BJ (cell line): Measurements from ENCODE around the gene CPAMD8. TPM values are rescaled to one million over a fixed set of nuclear protein-coding genes. Genes with fewer than 3 reads are reported as not detected.

ENCODE experiments used
- CTCF ChIA-PET: fragments of 350-600 bp; formaldehyde crosslinking; extraction: SDS; loops from one replicate; lab custom pipeline; 2021; ENCODE audit warnings: antibody characterized with exemption, inconsistent platforms; lab: Yijun Ruan, JAX
- POLR2A ChIA-PET: fragments of 300-600 bp; sonication (Branson Sonifier 250); formaldehyde crosslinking; extraction: SDS; loops from one replicate; lab custom pipeline; 2021; ENCODE audit warnings: antibody characterized with exemption; lab: Charles Lee
- DNase-seq: peaks from one replicate; pipeline ENCODE4 v3.0.0-alpha.2; 2011; ENCODE audit warnings: low read depth
- H3K27me3 ChIP-seq: 2 replicates; pipeline ENCODE4 v1.6.0; 2011; ENCODE audit warnings: low read length; ENCODE audit not compliant: control insufficient read depth, insufficient read depth
- H3K36me3 ChIP-seq: 2 replicates; pipeline ENCODE4 v1.5.1; 2011; ENCODE audit warnings: low read length; ENCODE audit not compliant: control insufficient read depth, insufficient read depth
- H3K4me3 ChIP-seq: 2 replicates; pipeline ENCODE4 v1.5.1; 2011; ENCODE audit warnings: low read depth, mild to moderate bottlenecking, control low read depth, low read length
- polyA plus RNA-seq: library from polyadenylated mRNA; depleted of rRNA; stranded (reverse); fragments of >200 nt; gene quantifications from 2 replicates; pipeline ENCODE4 v1.2.3, GENCODE V29; 2011
- TF ChIP-seq, protein P1 (sequence below): IDR thresholded peaks from 2 replicates; pipeline ENCODE4 v1.5.1; 2011; ENCODE audit warnings: low read depth, mild to moderate bottlenecking, control low read depth, inconsistent platforms, low read length, moderate library complexity; ENCODE audit not compliant: insufficient read depth

The CPAMD8 gene
- polyA plus RNA-seq, 1 experiment: 1.1 TPM

DNA sequence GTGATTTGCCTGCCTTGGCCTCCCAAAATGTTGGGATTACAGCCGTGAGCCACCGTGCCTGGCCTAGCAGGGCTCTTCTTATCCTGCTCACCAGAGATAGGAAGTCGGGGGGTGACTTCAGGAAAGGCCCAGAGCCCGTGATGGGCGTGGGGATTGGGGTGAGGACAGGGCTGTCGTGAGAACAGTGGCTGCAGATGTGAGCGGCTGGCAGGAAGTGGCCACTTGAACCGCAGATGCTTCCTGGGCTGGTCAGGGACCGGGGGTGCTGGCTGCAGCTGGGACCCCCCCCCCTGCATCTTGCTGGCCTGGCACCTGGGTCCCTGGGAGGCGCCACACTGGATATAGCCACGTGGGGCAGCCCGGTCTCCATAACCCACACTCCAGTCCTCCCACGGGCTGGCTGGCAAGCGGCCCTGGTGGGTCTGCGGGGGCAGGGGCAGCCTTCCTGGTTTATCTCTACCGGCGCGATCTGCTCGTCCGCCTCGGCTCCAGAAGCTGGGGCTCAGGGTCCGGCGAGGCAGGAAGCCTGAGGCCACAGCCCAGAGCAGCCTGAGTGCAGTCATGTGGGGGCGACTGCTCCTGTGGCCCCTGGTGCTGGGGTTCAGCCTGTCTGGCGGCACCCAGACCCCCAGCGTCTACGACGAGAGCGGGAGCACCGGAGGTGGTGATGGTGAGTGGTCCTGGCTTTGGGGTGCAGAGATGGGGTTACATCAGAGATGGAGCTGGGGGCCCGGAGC lies 137.8 kb downstream of the CPAMD8 start, which contains the start of gene F2RL3:
TSS of gene F2RL3 (plus strand) at position 371 of the 737 bp plus-strand sequence. CDS start at position 562, 191 bp downstream.
- ChIA-PET POLR2A (no interaction called here), CTCF (no interaction called here)
- H3K36me3 ChIP-seq: no peaks in the 10 kb centered on the region
- TF ChIP-seq, protein P1, sequence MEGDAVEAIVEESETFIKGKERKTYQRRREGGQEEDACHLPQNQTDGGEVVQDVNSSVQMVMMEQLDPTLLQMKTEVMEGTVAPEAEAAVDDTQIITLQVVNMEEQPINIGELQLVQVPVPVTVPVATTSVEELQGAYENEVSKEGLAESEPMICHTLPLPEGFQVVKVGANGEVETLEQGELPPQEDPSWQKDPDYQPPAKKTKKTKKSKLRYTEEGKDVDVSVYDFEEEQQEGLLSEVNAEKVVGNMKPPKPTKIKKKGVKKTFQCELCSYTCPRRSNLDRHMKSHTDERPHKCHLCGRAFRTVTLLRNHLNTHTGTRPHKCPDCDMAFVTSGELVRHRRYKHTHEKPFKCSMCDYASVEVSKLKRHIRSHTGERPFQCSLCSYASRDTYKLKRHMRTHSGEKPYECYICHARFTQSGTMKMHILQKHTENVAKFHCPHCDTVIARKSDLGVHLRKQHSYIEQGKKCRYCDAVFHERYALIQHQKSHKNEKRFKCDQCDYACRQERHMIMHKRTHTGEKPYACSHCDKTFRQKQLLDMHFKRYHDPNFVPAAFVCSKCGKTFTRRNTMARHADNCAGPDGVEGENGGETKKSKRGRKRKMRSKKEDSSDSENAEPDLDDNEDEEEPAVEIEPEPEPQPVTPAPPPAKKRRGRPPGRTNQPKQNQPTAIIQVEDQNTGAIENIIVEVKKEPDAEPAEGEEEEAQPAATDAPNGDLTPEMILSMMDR: no peak
- no peak for DNase-seq
- no peak within 1 kb of the TSS for H3K4me3 ChIP-seq
- H3K27me3 ChIP-seq: no peaks in the 10 kb centered on the region

DNA sequence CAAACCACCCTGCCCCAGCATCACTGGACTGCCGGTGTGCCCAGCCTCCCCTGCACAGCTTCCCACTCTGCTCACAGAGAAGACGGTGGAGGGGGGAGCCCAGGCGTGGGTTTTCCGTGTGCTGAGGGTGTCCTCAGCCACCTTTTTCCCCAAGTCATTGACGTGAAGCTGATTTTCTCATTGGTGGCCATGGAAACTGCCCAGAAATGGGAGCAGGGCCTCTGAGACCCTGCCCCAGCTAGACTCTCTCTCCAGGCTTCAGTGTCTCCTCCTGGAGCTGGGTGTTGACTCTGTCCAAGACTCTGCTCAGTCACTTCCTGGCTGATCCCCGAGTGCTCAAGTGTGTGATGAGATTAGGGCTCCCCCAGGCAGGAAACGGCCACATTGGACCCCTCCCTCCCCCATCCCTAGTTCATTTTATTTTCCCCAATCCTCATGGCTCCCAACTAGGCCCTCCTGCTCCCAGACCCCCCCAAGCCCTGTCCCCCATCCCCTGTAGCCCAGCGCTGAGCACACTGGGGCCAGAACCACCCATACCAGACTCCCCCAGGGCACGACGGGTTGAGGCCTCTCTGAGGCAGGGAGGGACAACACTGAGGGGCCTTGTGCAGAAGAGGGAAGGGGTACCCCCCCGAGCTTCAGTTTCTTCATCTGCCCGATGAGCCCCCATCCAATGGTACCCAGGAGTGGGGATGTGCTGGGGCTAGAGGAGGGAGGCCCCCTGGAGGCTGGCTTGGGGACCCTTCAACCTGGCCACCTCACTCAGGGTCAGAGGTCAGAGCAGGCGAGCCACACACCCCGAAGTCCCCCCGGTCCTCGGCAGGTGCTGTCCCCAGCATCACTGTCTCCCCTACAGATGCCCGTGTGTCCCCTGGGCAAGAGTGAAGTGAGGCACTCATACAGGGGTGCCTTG lies 139.0 kb downstream of the CPAMD8 start:
- no peak for DNase-seq
- ChIA-PET POLR2A (no interaction called here), CTCF (no interaction called here)
- TF ChIP-seq, protein P1: no peak
- H3K36me3 ChIP-seq: no peaks in the 10 kb centered on the region
- H3K27me3 ChIP-seq: no peaks in the 10 kb centered on the region
- no peak overlapping the region for H3K4me3 ChIP-seq

DNA sequence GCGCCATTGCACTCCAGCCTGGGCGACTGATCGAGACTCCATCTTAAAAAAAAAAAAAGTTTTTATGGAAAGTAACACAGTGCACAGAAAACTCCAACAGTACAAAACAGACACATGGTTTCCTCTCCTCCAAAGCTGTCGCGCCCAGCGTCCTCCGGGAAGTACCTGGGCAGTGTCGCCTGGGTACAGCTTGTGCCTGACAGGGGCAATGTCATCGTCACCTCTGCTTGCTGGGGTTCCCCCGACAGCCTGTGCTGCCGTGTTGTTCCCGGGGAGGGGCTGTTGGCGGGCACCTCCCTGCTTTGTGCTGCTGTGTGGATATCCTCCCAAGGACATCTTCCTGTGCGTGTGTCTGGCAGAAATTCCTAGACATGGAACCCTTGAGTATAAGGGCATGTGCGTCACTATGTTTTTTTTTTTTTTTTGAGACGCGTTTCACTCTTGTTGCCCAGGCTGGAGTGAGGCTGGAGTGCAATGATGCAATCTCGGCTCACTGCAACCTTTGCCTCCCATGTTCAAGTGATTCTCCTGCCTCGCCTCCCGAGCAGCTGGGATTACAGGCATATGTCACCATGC lies 140.2 kb downstream of the CPAMD8 start:
- Histone ChIP-seq H3K36me3 (no peaks in the 10 kb centered on the region), H3K4me3 (no peak overlapping the region), H3K27me3 (no peaks in the 10 kb centered on the region)
- TF ChIP-seq, protein P1: no peak
- DNase-seq: no peak
- CTCF ChIA-PET: no interaction called here
- POLR2A ChIA-PET: no interaction called here

DNA sequence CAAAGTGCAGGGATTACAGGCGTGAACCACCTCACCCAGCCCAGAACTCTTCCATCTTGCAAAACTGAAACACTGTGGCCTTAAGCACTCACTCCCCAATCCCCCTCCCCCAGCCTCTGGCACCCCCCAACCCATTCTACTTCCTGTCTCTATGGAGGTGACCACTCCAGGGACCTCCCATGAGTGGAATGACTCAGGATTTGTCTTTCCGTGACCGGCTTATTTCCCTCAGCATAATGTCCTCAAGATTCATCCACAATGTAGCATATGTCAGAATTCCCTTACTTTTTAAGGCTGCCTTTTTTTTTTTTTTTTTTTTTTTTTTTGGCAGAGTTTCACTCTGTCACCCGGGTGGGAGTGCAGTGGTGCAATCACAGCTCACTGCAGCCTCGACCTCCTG lies 141.4 kb downstream of the CPAMD8 start:
- CTCF ChIA-PET: no interaction called here
- H3K27me3 ChIP-seq: no peaks in the 10 kb centered on the region
- H3K4me3 ChIP-seq: no peak overlapping the region
- TF ChIP-seq, protein P1: no peak
- POLR2A ChIA-PET: no interaction called here
- no peaks in the 10 kb centered on the region; the same call in 1 of the 2 replicates for H3K36me3 ChIP-seq
- no peak for DNase-seq

DNA sequence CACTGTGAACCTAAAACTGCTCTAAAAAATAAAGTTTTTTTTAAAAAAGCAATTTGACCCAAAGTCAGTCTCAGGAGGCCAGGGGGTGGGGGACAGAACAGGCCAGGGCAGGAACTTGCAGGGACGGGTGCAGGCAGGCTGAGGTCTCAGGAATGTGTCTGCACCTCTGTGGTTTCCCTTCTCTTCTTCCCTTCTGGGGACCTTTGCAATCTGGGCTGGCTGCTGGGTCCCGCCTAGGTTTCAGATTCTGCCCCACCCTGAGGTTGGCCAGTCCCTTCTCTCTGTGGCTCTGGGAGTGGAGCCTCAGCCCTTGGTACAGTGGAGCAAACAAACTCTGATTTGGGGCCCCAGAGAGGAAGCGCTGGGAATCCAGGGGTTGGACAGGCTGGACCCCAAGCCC lies 143.1 kb downstream of the CPAMD8 start:
- H3K36me3 ChIP-seq: peaks cover 3% of the 10 kb centered on the region
- no peaks in the 10 kb centered on the region for H3K27me3 ChIP-seq
- no peak overlapping the region for H3K4me3 ChIP-seq
- DNase-seq: no peak
- TF ChIP-seq, protein P1: no peak
- ChIA-PET CTCF (no interaction called here), POLR2A (no interaction called here)
